Smooth muscle cell (in vitro differentiated cells): ENCODE results near the gene COBLL1. TPM values are rescaled to one million over a fixed set of nuclear protein-coding genes. Genes with fewer than 3 reads are reported as not detected.

ENCODE experiments used
- DNase-seq: peaks from one replicate; lab custom pipeline; 2025; ENCODE audit not compliant: unreplicated experiment; lab: John Stamatoyannopoulos, UW
- H2AFZ ChIP-seq: fragments of 200-600 bp; sonication (generic); 2 replicates; pipeline ENCODE4 v1.6.0; 2016; ENCODE audit warnings: antibody characterized with exemption, low read depth, mild to moderate bottlenecking
- H3F3A ChIP-seq: fragments of 200-600 bp; sonication (generic); 2 replicates; pipeline ENCODE4 v1.6.0; 2017; ENCODE audit warnings: antibody characterized with exemption, low read depth
- H3K27ac ChIP-seq: fragments of 200-600 bp; sonication (generic); 2 replicates; pipeline ENCODE4 v1.5.1; 2016; ENCODE audit warnings: low read depth, mild to moderate bottlenecking
- H3K27me3 ChIP-seq: fragments of 200-600 bp; sonication (generic); 2 replicates; pipeline ENCODE4 v1.6.1; 2016; ENCODE audit warnings: low read depth, mild to moderate bottlenecking
- H3K36me3 ChIP-seq: fragments of 200-600 bp; sonication (generic); 2 replicates; pipeline ENCODE4 v1.5.1; 2016; ENCODE audit warnings: low read depth
- H3K4me1 ChIP-seq: fragments of 200-600 bp; sonication (generic); 2 replicates; pipeline ENCODE4 v1.5.1; 2016; ENCODE audit warnings: low read depth
- H3K4me2 ChIP-seq: fragments of 200-600 bp; sonication (generic); 2 replicates; pipeline ENCODE4 v1.6.0; 2016; ENCODE audit warnings: mild to moderate bottlenecking
- H3K4me3 ChIP-seq: fragments of 200-600 bp; sonication (generic); 2 replicates; pipeline ENCODE4 v1.5.1; 2016; ENCODE audit warnings: mild to moderate bottlenecking
- H3K79me2 ChIP-seq: fragments of 200-600 bp; sonication (generic); 2 replicates; pipeline ENCODE4 v1.6.0; 2016; ENCODE audit warnings: low read depth, mild to moderate bottlenecking
- H3K9ac ChIP-seq: fragments of 200-600 bp; sonication (generic); 2 replicates; pipeline ENCODE4 v1.6.0; 2016; ENCODE audit warnings: low read depth
- H3K9me3 ChIP-seq: fragments of 200-600 bp; sonication (generic); replicated peaks from 2 replicates; pipeline ENCODE4 v1.5.1; 2016; ENCODE audit warnings: low read depth
- H4K20me1 ChIP-seq: fragments of 200-600 bp; sonication (generic); 2 replicates; pipeline ENCODE4 v1.6.0; 2016; ENCODE audit warnings: low read depth
- WGBS: methylation state at CpG from one replicate; pipeline ENCODE4 v1.1.7; 2016; ENCODE audit warnings: low lambda C conversion rate; 5-methylcytosine and 5-hydroxymethylcytosine counted together
- polyA plus RNA-seq: library from polyadenylated mRNA; unstranded; fragments of >200 nt; fragmentation: Nextera tagmentation; extraction: Ambion mirVana; gene quantifications from 2 replicates; pipeline ENCODE4 v1.2.1, GENCODE V29; 2016
- total RNA-seq: library from RNA; depleted of rRNA; stranded (reverse); fragments of >200 nt; gene quantifications from 2 replicates; pipeline ENCODE4 v1.2.3, GENCODE V29; 2014
- TF ChIP-seq, protein P1 (sequence below): fragments of 200-600 bp; sonication (generic); IDR thresholded peaks from 2 replicates; pipeline ENCODE4 v1.5.1; 2017; ENCODE audit warnings: borderline replicate concordance, mild to moderate bottlenecking, antibody characterized with exemption; ENCODE audit not compliant: insufficient read depth, poor library complexity, severe bottlenecking

Gene COBLL1
- total and polyA plus RNA-seq, 2 experiments from 2014 or later: 5.2 to 17.4 TPM

DNA sequence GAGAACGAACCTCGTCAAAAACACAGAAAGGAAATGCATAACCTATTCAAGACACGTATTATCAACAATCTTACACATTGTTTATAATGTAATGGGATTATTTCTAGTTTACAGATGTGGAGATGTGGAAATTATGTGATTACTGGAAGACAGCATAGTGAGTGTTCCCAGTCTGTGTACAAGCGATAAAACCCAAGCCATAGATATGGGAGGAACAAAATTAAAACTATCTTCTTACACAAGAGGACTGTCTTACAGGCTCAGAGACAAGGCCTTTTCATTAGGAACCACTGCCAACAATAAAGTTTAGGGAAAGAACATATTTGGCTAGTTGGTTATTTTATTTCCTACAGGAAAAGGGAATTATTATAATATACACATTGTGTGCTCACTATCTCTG, 20.3 kb downstream of the COBLL1 start:
- Histone ChIP-seq H3K4me1 (no peaks in the 10 kb centered on the region), H3K27ac (no peak overlapping the region), H3K79me2 (peaks cover 4% of the 10 kb centered on the region), H2AFZ (no peak overlapping the region), H3K36me3 (no peaks in the 10 kb centered on the region), H3K9ac (no peak overlapping the region), H4K20me1 (no peaks in the 10 kb centered on the region), H3K27me3 (no peaks in the 10 kb centered on the region), H3K4me2 (no peak overlapping the region), H3F3A (no peaks in the 10 kb centered on the region), H3K4me3 (no peak overlapping the region), H3K9me3 (no peaks in the 10 kb centered on the region)
- no peak for DNase-seq
- WGBS: 53% methylated on average over 4 of the region's 4 CpGs
- TF ChIP-seq, protein P1, sequence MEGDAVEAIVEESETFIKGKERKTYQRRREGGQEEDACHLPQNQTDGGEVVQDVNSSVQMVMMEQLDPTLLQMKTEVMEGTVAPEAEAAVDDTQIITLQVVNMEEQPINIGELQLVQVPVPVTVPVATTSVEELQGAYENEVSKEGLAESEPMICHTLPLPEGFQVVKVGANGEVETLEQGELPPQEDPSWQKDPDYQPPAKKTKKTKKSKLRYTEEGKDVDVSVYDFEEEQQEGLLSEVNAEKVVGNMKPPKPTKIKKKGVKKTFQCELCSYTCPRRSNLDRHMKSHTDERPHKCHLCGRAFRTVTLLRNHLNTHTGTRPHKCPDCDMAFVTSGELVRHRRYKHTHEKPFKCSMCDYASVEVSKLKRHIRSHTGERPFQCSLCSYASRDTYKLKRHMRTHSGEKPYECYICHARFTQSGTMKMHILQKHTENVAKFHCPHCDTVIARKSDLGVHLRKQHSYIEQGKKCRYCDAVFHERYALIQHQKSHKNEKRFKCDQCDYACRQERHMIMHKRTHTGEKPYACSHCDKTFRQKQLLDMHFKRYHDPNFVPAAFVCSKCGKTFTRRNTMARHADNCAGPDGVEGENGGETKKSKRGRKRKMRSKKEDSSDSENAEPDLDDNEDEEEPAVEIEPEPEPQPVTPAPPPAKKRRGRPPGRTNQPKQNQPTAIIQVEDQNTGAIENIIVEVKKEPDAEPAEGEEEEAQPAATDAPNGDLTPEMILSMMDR: no peak

DNA sequence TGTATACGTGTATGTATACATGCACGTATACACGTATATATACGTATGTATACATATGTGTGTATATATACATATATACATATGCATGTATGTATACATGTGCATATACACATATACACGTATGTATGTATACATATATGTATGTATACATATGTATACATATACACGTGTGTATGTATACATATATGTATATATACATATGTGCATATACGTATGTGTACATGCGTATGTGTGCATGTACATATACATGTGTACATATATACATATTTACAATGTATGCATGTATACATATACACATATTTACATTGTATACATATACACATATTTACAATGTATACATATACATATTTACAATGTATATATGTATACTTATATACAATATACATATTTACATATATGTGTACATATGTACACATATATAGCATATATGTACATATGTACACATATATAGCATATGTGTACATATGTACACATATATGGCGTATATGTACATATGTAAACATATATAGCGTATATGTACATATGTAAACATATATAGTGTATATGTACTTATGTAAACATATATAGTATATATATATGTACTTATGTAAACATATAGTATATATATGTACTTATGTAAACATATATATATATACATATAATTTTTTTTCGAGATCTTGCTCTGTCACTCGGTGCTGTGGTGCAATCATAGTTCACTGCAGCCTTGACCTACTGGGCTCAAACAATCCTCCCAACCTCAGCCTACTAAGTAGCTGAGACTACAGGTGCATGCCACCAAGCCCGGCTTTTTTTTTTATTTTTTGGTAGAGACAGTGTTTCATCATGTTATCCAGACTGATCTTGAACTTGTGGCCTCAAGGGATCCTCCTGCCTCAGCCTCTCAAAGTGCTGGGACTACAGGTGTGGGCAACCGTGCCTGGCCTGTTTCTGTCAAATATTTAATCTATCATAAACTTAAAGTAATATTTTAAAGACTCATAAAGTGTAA, 23.2 kb downstream of the COBLL1 start:
- no peak overlapping the region for H3K4me2 ChIP-seq
- H4K20me1 ChIP-seq: no peaks in the 10 kb centered on the region
- H3K27me3 ChIP-seq: no peaks in the 10 kb centered on the region
- TF ChIP-seq, protein P1: no peak
- H3K27ac ChIP-seq: no peak overlapping the region
- H3K4me3 ChIP-seq: no peak overlapping the region
- H3F3A ChIP-seq: no peaks in the 10 kb centered on the region
- no peak overlapping the region for H2AFZ ChIP-seq
- H3K9ac ChIP-seq: no peak overlapping the region
- DNase-seq: no peak
- H3K36me3 ChIP-seq: no peaks in the 10 kb centered on the region
- 94% methylated on average over 14 of the region's 14 CpGs for WGBS
- H3K79me2 ChIP-seq: no peaks in the 10 kb centered on the region
- no peaks in the 10 kb centered on the region for H3K4me1 ChIP-seq
- H3K9me3 ChIP-seq: no peaks in the 10 kb centered on the region

DNA sequence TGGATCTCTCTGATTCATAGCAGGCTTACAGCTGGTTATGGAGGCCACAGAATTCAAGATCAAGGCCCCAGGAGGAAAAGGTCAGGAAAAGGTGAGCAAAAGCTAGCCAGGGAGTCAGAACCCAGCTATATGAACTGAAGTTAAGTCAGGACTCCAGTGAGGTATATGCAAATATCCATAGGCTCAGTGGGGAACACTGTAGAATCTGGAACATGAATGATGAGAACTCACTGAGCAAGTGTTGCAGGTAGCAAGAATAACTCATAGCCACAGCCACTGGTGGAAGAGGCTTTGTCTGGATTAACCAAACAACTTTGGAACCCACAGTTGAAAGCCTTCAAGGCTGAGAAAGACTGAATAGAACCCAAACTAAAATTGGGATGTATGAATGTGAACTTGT, 24.7 kb downstream of the COBLL1 start:
- Histone ChIP-seq H3K27ac (no peak overlapping the region), H2AFZ (no peak overlapping the region), H3K79me2 (peaks cover 7% of the 10 kb centered on the region), H3F3A (no peaks in the 10 kb centered on the region), H3K36me3 (no peaks in the 10 kb centered on the region), H3K4me3 (no peak overlapping the region), H4K20me1 (no peaks in the 10 kb centered on the region), H3K27me3 (no peaks in the 10 kb centered on the region), H3K9me3 (no peaks in the 10 kb centered on the region), H3K4me1 (no peaks in the 10 kb centered on the region), H3K9ac (no peak overlapping the region), H3K4me2 (no peak overlapping the region)
- no peak for DNase-seq
- TF ChIP-seq, protein P1: no peak
